Activated T-helper 2 cell treated with anti-CD3 and anti-CD28 coated beads, Interferon-gamma antibody, Interleukin-2, Interleukin-4, amounts not matched to agents 10 μg/mL and 5 μg/mL and 100 μg/mL, durations not matched to agents 14 hours and 24 hours and 36 hours (primary cell): ENCODE results near the gene CDK14. TPM values are rescaled to one million over a fixed set of nuclear protein-coding genes. Genes with fewer than 3 reads are reported as not detected.

Source experiments
- DNase-seq: peaks from one replicate; pipeline ENCODE4 v3.0.0; 2021; ENCODE audit warnings: low spot score
- H3K27ac Mint-ChIP-seq: one replicate; pipeline ENCODE4 v1.8.0; 2021; ENCODE audit warnings: mixed read lengths
- H3K27me3 Mint-ChIP-seq: one replicate; pipeline ENCODE4 v1.8.0; 2021; ENCODE audit warnings: low read depth, mixed read lengths
- H3K36me3 Mint-ChIP-seq: one replicate; pipeline ENCODE4 v1.8.0; 2021; ENCODE audit warnings: low read depth, mixed read lengths
- H3K4me1 Mint-ChIP-seq: one replicate; pipeline ENCODE4 v1.8.0; 2021; ENCODE audit warnings: low read depth, mixed read lengths
- H3K4me3 Mint-ChIP-seq: one replicate; pipeline ENCODE4 v1.8.0; 2021; ENCODE audit warnings: low read depth, mild to moderate bottlenecking, moderate library complexity, mixed read lengths
- H3K9me3 Mint-ChIP-seq: one replicate; pipeline ENCODE4 v1.8.0; 2021; ENCODE audit warnings: mixed read lengths
- intact Hi-C: fragments of 100-400 bp; cut with micrococcal nuclease; formaldehyde crosslinking; loops from one replicate; pipeline ENCODE4 v1.15.1; 2023
- total RNA-seq: library from RNA; stranded (reverse); gene quantifications from 2 replicates; pipeline ENCODE4 v1.2.3, GENCODE V29; 2022

Gene CDK14
- total RNA-seq, 1 donor from 2014 or later: 2.2 TPM

DNA sequence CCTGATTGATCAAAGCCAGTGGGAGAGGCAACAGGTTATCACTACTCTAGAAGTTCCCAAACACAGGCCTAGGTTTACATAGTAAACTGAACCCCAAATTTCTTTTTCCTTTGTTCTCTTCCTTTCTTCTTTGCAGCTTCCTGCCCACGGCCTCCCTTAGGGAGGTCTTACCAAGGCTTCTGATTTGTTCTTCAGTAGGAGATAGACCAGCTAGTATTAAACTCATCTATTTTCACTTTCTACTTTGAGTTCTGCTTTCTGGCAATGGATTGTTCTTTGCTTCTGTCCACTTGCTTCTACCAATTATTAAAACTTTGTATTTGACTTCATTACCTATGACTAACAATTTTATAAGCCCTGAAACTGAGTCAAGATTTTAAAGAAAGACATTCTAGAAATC is 417.0 kb downstream of the CDK14 start:
- no peak overlapping the region for H3K27ac Mint-ChIP-seq
- no peaks in the 10 kb centered on the region for H3K4me1 Mint-ChIP-seq
- no peaks in the 10 kb centered on the region for H3K9me3 Mint-ChIP-seq
- no peaks in the 10 kb centered on the region for H3K27me3 Mint-ChIP-seq
- intact Hi-C loops: no loop called here
- H3K4me3 Mint-ChIP-seq: no peak overlapping the region
- no peaks in the 10 kb centered on the region for H3K36me3 Mint-ChIP-seq
- no peak for DNase-seq

DNA sequence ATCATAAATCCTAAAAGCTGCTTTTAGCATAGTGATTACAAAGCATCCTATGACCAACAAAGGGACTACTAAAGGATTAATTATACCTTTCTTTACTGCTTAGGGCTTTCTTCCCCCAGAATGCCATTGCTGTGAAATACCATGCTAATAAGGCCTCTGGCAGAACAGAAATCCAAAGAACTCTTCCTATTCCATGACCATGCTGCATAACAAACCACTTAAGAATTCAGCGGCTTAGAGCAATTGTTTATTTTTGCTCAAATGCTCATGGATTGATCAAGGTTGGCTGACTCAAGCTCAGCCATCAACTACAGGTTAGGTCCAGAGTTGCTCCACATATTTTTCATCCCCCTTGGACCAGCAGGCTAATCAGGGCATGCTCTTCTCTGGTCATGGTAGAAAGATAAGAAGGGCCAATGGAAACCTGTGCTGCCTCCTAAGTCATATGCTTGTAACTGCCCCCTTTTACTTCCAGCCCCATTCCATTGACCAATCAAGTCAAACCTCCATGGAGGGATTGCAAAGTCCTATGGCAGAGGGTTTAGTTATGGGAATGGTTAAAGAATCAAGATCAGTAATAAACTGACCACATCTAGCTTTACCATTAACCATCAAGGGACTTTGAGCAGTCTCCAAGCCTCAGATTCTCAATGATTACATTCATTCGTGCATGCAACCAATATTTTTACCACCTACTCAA is 423.7 kb downstream of the CDK14 start:
- H3K36me3 Mint-ChIP-seq: no peaks in the 10 kb centered on the region
- H3K4me3 Mint-ChIP-seq: no peak overlapping the region
- H3K4me1 Mint-ChIP-seq: no peaks in the 10 kb centered on the region
- no peaks in the 10 kb centered on the region for H3K9me3 Mint-ChIP-seq
- intact Hi-C loops: no loop called here
- no peaks in the 10 kb centered on the region for H3K27me3 Mint-ChIP-seq
- no peak for DNase-seq
- H3K27ac Mint-ChIP-seq: no peak overlapping the region

DNA sequence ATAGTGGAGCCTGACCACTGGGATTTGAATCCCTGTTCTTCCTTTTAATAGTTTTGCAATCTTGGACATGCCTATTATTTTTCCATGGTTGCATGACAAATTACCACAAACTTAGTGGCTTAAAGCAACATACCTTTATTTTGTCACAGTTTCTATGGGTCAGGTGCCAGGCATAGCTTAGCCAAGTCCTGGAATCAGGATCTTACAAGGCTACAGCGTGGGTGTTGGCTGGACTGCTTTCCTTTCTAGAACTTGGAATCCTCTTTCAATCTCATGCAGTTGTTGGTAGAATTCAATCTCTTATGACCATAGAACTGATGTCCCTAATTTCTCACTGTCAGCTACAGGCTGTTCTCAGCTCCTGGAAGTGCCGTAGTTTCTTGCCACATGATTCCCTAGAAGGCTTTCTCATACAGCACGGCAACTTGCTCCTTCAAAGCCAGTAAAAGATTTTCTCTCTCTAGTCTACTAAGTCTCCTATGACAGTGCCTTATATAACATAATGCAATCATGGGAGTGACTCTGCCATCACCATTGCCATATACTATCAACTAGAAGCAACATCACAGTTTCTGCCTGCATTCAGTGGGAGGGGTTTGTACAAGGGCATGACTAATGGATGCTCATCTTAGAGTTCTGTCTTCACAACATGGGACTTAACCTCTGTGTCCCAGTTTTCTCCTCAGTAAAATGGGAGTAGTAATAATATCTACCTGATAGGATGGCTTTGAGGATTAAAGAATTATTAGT is 424.7 kb downstream of the CDK14 start:
- DNase-seq: no peak
- Mint-ChIP-seq H3K4me1 (no peaks in the 10 kb centered on the region), H3K36me3 (no peaks in the 10 kb centered on the region), H3K27ac (no peak overlapping the region), H3K9me3 (no peaks in the 10 kb centered on the region), H3K27me3 (no peaks in the 10 kb centered on the region), H3K4me3 (no peak overlapping the region)
- intact Hi-C loops: no loop called here

DNA sequence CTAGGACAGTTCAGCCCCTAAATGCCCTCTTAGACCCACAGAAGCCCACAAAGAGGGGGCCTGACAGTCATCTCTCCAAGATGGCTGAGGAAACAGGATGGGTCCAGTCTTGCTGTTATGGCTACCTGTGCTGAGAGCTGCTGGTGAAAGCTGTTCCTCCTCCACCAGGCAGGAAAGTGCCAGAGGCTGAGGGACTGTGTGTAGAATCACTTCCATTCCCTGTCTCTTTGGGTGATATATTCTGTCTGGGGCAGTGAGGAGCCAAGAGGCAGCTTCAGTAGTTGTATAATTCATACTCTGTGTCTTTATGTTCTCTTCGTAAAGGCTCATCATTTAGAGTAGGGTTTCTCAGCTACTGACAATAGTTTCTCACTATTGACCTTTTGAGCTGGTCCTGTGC is 425.8 kb downstream of the CDK14 start:
- intact Hi-C loops: no loop called here
- Mint-ChIP-seq H3K4me3 (no peak overlapping the region), H3K27me3 (no peaks in the 10 kb centered on the region), H3K27ac (no peak overlapping the region), H3K4me1 (no peaks in the 10 kb centered on the region), H3K9me3 (no peaks in the 10 kb centered on the region), H3K36me3 (no peaks in the 10 kb centered on the region)
- no peak for DNase-seq

DNA sequence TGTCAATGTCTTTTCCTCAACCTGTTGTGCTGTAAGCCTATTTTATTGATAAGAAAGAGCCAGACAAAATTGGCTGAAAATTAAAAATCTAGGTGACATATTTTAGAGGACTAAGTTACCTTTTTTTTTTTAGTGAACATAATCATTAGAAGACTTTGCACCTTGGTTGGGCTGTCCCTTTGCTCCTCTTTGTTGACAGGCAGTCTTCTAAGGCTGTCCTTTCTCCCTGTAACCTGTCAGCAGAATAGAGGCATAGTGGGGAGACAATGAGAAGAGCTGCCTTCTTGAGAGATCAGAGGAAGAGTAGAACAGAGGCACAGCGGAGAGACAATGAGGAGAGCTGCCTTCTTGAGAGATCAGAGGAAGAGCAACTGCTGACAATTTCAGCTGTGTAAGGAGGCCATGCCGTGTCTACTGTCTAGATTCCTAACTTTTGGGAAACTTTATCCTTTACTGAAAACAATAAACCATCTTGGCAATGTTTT is 429.8 kb downstream of the CDK14 start:
- H3K27ac Mint-ChIP-seq: no peak overlapping the region
- H3K4me1 Mint-ChIP-seq: no peaks in the 10 kb centered on the region
- intact Hi-C loops: no loop called here
- H3K27me3 Mint-ChIP-seq: no peaks in the 10 kb centered on the region
- no peak for DNase-seq
- no peak overlapping the region for H3K4me3 Mint-ChIP-seq
- no peaks in the 10 kb centered on the region for H3K9me3 Mint-ChIP-seq
- no peaks in the 10 kb centered on the region for H3K36me3 Mint-ChIP-seq

DNA sequence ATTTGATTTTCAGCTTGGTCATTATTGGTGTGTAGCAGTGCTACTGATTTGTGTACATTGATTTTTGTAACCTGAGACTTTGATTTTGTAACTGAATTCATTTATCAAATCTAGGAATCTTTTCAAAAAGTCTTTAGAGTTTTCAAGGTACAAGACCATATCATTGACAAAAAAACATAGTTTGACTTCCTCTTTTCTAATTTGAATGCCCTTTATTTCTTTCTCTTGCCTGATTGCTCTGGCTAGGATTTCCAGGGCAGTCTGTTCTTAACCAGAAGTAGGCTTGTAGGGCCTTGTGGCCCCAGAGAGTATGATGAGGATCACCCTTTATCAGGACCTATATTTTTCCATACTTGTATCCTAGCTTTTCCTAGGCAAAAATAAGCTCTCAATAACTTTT is 433.6 kb downstream of the CDK14 start:
- no peaks in the 10 kb centered on the region for H3K9me3 Mint-ChIP-seq
- intact Hi-C loops: loop anchor here (10.0 kb wide), 1 partner anchor 325 kb away; no protein-coding TSS in a partner anchor

DNA sequence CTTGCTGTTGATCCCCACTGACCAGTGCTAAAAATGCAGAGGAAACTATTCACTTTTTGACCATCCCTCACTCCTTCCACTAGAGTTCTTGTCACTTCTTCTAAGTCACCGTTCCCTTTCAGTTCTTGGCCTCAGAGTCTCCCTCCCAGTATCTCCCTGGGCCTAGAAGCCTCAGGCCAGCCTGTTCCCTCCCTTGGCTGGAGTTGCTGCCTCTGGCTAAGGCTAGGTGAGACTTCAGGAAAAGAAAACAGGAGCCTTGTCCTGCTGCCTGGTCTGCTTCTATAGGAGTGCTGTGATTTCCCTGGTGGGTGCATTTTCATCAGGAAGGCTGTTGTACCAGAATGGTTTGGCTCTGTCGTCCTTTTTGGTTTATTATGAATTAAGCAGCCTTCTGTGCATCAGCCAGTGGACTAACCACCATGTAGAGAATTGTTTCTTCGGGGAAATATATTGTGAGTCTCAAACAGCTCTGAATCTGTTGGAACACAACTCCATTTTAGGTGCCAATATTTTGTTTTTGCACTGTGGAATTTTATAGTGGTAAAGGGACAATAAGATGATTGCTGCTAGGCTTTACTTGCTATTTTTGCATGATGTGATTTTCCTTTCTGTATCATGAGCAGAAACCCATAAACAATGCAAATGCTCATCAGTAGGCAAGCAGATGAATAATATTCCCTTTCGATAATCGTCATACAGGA is 434.7 kb downstream of the CDK14 start:
- H3K27ac Mint-ChIP-seq: no peak overlapping the region
- DNase-seq: no peak
- no peak overlapping the region for H3K4me3 Mint-ChIP-seq
- H3K36me3 Mint-ChIP-seq: no peaks in the 10 kb centered on the region
- H3K4me1 Mint-ChIP-seq: no peaks in the 10 kb centered on the region
- no peaks in the 10 kb centered on the region for H3K9me3 Mint-ChIP-seq
- intact Hi-C loops: loop anchor here (10.0 kb wide), 1 partner anchor 326 kb away; no protein-coding TSS in a partner anchor
- no peaks in the 10 kb centered on the region for H3K27me3 Mint-ChIP-seq

More for the DNA sequence above, 433.6 kb downstream of the CDK14 start:
- DNase-seq: no peak
- Mint-ChIP-seq H3K4me1 (no peaks in the 10 kb centered on the region), H3K27me3 (no peaks in the 10 kb centered on the region), H3K36me3 (no peaks in the 10 kb centered on the region), H3K27ac (no peak overlapping the region), H3K4me3 (no peak overlapping the region)

DNA sequence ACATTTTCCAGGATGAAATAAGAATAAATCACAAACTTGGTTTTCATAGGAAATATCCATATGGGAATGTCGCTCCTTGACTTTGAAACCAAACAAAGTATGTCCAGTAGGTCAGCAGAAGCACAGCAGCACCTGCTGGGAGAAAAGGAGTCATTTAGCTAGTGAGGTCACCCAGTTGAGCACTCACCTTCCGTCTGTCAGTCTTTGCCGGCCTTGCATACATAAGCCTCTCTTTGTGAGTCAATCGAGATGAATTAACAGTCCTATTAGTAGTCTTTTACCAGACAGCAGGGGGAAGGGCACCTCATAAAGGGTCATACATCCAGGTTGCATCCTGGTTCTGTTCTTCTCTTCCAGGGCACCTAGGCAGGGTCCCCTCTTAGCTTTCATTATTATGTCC is 435.6 kb downstream of the CDK14 start:
- no peaks in the 10 kb centered on the region for H3K9me3 Mint-ChIP-seq
- no peaks in the 10 kb centered on the region for H3K36me3 Mint-ChIP-seq
- no peak for DNase-seq
- H3K27ac Mint-ChIP-seq: no peak overlapping the region
- H3K27me3 Mint-ChIP-seq: no peaks in the 10 kb centered on the region
- H3K4me3 Mint-ChIP-seq: no peak overlapping the region
- H3K4me1 Mint-ChIP-seq: no peaks in the 10 kb centered on the region
- intact Hi-C loops: loop anchor here (10.0 kb wide), 1 partner anchor 327 kb away; no protein-coding TSS in a partner anchor

DNA sequence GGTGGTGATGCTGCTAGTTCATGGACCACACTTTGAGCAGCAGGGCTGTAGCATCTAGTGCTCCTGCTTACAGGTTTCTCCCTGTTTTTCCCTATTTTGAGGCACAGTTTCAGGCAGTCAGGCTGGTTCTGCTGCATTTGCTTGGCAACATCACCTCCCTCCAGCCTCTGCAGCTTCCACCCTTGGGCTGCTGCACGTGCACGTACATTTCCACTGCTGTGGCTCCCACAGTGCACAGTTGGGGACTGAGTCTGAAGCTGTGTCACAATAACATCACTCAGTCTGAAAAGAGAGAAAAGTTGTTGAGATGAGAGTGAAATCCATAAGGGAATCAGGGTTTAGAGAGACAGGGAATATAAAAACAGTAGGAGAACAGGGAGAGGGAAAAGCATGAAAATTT is 437.5 kb downstream of the CDK14 start:
- H3K27me3 Mint-ChIP-seq: no peaks in the 10 kb centered on the region
- no peak for DNase-seq
- no peaks in the 10 kb centered on the region for H3K36me3 Mint-ChIP-seq
- H3K9me3 Mint-ChIP-seq: no peaks in the 10 kb centered on the region
- no peaks in the 10 kb centered on the region for H3K4me1 Mint-ChIP-seq
- no peak overlapping the region for H3K4me3 Mint-ChIP-seq
- H3K27ac Mint-ChIP-seq: no peak overlapping the region
- intact Hi-C loops: loop anchor here (10.0 kb wide), 1 partner anchor 329 kb away; no protein-coding TSS in a partner anchor

DNA sequence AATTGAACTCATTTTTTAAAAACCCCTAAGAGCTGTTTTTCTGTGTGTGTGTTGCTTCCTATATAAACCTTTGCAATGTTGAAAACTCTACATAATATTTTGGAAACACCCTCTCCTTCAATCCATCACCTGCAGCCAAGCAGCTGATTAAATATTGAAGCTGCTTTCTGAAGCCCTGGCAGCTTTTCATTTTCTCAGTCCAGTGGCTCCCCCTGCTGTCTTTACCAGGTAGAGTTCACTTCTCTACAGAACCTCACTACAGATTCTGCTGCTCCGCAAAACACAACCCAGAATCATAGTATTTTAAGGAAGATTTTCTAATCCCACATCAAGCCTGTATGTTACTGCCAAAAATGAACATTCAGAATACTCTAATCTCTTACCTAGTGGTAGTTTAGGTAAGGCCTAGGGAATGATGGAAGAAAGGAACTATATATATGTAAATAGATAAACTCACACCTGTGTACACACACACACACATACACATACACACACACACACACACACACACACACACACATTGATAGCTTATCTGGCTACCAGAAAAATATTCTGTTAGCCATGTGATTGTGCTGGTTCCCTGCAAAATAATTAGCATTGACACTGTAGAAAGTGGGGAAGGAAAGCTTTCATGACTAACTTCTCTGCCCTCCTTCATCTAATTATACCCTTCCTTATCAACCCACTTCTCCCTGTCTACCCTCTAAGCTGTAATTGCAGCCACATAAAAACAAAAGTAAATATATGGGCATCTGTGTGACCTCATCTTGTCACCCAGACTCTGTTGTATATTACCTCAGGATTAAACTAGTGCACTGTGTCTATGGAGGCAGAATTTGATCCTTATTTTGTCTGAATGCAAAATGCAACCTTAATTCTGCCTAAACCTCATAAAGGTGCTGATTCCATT is 438.6 kb downstream of the CDK14 start:
- Mint-ChIP-seq H3K9me3 (no peaks in the 10 kb centered on the region), H3K36me3 (no peaks in the 10 kb centered on the region), H3K27me3 (no peaks in the 10 kb centered on the region), H3K27ac (no peak overlapping the region), H3K4me3 (no peak overlapping the region), H3K4me1 (no peaks in the 10 kb centered on the region)
- intact Hi-C loops: loop anchor here (1.0 to 10.0 kb wide), 2 partner anchors 330 to 579 kb away; no protein-coding TSS in a partner anchor
- DNase-seq: no peak

DNA sequence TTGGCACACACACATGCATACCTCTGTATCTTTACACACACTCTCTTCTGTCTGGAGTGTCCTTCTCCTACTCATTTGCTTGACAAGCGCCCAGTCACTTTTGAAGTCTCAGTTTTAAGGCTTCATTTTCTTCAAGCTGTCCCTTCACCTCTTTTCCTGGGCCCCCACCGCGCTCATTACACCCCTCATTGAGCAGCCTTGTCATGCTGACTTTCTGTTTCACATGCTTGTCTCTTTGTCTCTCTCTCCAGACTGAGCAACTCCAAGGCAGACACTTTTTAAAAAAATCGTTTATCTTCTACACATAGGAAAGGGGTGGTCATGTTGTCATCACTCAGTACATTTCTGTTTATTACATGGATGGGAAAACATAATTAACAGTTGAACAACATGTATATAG is 442.9 kb downstream of the CDK14 start:
- Mint-ChIP-seq H3K36me3 (no peaks in the 10 kb centered on the region), H3K27ac (no peak overlapping the region), H3K27me3 (peaks cover 1% of the 10 kb centered on the region), H3K4me1 (no peaks in the 10 kb centered on the region), H3K9me3 (no peaks in the 10 kb centered on the region), H3K4me3 (no peak overlapping the region)
- intact Hi-C loops: loop anchor here (10.0 kb wide), 1 partner anchor 334 kb away; no protein-coding TSS in a partner anchor
- DNase-seq: no peak

DNA sequence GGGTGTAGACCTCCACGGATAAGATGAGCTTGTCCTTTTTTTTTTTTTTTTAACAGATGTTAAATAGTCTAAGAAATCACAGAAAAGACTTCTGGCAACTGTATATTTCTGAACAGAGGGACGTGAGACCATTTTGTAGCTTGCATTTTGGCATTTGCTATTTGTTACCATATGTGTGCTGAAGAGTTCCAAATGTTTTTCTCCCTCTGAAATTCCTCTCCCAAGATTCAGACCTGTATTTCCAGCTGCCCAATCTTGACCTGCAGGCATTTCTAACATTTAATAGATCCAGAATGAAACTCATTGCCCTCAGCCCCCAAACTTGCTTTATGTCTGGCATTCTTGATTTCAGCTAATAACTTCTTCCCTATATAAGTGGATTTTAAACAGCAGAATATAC is 445.0 kb downstream of the CDK14 start:
- Mint-ChIP-seq H3K4me3 (no peak overlapping the region), H3K9me3 (no peaks in the 10 kb centered on the region), H3K36me3 (no peaks in the 10 kb centered on the region), H3K27me3 (peaks cover 1% of the 10 kb centered on the region), H3K27ac (no peak overlapping the region), H3K4me1 (no peaks in the 10 kb centered on the region)
- DNase-seq: no peak
- intact Hi-C loops: no loop called here
